ENCODE results near the gene NFU1.

NFU1 gene

DNA sequence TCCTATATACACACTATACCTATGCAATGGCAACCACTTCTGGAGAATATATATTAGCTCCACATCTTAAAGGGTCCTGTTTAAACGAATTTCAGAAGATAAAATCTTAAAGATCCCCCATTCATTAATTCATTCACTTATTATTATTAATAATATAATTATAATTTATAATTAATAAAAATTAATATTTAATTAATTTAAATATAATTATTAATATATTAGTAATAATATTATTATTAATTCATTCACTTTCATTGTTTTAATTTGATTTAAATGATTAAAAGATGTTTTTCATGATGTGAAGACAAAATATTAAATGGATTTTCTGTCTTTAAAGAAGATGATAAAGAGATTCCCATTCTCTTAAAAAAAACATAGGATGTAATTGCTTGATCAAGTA is 21.1 kb downstream of the NFU1 start:
- Histone ChIP-seq H3K4me3 (ENCODE audit: low read depth in 1 of 2, low read length in 2 of 2) (no peak overlapping the region), H3K27ac (ENCODE audit: low read depth, low read length) (no peak overlapping the region), H3K9me3 (ENCODE audit: low read length) (no peaks in the 10 kb centered on the region), H3K36me3 (ENCODE audit: insufficient read depth, low read length) (peaks cover 21% of the 10 kb centered on the region), H3K4me1 (ENCODE audit: insufficient read depth, low read length) (no peaks in the 10 kb centered on the region), H3K9ac (ENCODE audit: low read length) (no peak overlapping the region), H3K27me3 (ENCODE audit: control insufficient read depth in 1 of 2, insufficient read depth in 2 of 2, low read length in 2 of 2) (no peaks in the 10 kb centered on the region)

DNA sequence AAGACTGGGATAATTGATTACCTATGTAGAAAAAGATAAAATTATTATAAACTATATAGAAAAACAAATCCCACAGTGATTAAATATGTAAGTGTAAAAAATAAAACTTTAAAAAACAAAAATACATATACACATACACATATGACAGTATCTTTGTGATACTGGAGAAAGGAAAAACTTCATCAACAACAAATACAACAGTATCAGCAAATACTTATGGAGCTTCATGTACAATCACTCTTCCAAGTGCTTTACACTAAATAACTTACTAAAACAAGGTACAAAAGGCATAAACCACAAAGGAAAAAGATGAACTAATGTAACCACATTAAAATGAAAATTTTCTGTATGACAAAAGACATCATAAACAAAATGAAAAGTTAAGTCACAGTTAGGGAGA is 26.1 kb downstream of the NFU1 start:
- Histone ChIP-seq H3K27ac (ENCODE audit: low read depth, low read length) (no peak overlapping the region), H3K36me3 (ENCODE audit: insufficient read depth, low read length) (peaks cover 15% of the 10 kb centered on the region), H3K9ac (ENCODE audit: low read length) (no peak overlapping the region), H3K9me3 (ENCODE audit: low read length) (no peaks in the 10 kb centered on the region), H3K27me3 (ENCODE audit: control insufficient read depth in 1 of 2, insufficient read depth in 2 of 2, low read length in 2 of 2) (no peaks in the 10 kb centered on the region), H3K4me3 (ENCODE audit: low read depth in 1 of 2, low read length in 2 of 2) (no peak overlapping the region), H3K4me1 (ENCODE audit: insufficient read depth, low read length) (no peaks in the 10 kb centered on the region)

DNA sequence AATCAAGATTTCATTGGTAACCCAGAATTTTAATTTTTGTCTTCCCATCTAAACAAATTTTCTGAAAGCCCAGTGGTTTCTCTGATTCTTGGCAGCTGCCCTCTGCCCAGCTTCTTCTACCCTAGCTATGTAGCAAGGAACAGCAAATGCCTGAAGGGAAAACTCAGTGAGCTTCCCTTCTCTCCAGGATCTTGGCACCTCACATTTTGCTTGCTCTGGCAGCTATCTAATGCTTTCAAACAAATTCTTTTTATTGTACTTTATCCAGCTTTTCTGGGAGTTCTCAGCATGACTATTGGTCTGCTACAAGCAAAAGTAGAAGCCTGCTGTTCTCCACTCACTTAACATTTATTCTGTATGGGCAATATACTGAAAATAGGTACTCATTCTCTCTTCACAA is 31.9 kb downstream of the NFU1 start:
- H3K9me3 ChIP-seq (ENCODE audit: low read length), result peaks cover 6% of the 10 kb centered on the region
- no peak overlapping the region for H3K4me3 ChIP-seq (ENCODE audit: low read depth in 1 of 2, low read length in 2 of 2)
- no peak overlapping the region for H3K9ac ChIP-seq (ENCODE audit: low read length)
- no peaks in the 10 kb centered on the region for H3K27me3 ChIP-seq (ENCODE audit: control insufficient read depth in 1 of 2, insufficient read depth in 2 of 2, low read length in 2 of 2)
- H3K36me3 ChIP-seq (ENCODE audit: insufficient read depth, low read length), result peaks cover 25% of the 10 kb centered on the region
- no peaks in the 10 kb centered on the region for H3K4me1 ChIP-seq (ENCODE audit: insufficient read depth, low read length)
- H3K27ac ChIP-seq (ENCODE audit: low read depth, low read length), result no peak overlapping the region

DNA sequence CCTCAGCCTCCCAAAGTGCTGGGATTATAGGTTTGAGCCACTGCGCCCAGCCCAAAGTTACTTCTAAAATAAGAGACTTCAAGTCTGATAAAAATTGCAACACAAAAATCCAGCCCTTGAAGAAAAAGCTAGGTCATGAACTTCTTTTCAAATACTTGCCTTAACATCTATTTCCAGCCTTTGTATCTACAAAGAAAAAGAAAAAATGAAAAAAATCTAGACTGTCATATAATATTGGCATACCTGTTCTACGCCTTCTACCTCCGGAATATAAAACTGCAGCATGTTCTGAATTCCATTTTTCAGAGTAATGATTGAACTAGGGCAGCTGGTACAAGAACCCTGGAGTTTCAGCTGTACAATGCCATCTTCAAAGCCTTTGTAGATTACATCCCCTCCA is 37.1 kb downstream of the NFU1 start:
- Histone ChIP-seq H3K9me3 (ENCODE audit: low read length) (peaks cover 6% of the 10 kb centered on the region), H3K4me1 (ENCODE audit: insufficient read depth, low read length) (no peaks in the 10 kb centered on the region), H3K4me3 (ENCODE audit: low read depth in 1 of 2, low read length in 2 of 2) (no peak overlapping the region), H3K9ac (ENCODE audit: low read length) (no peak overlapping the region), H3K36me3 (ENCODE audit: insufficient read depth, low read length) (peaks cover 33% of the 10 kb centered on the region), H3K27ac (ENCODE audit: low read depth, low read length) (no peak overlapping the region), H3K27me3 (ENCODE audit: control insufficient read depth in 1 of 2, insufficient read depth in 2 of 2, low read length in 2 of 2) (no peaks in the 10 kb centered on the region)

DNA sequence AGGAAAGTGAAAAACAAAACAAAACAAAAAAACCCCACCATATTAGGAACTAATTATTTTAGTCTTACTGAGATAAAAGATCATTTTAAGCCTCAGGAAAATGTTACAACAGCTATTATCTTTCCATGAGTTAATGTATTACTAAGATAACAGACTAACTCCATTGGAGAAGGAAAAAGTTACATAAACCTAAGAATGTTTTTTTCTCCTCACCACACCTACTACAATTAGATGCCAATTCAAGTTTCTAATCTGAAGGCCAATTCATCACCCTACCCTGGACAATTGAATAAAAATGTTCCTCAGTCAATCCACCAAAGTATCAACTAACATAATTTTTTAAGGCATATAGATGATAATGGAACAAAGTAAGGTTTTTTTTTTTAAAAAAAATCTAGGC is 40.0 kb downstream of the NFU1 start:
- peaks cover 25% of the 10 kb centered on the region for H3K36me3 ChIP-seq (ENCODE audit: insufficient read depth, low read length)

DNA sequence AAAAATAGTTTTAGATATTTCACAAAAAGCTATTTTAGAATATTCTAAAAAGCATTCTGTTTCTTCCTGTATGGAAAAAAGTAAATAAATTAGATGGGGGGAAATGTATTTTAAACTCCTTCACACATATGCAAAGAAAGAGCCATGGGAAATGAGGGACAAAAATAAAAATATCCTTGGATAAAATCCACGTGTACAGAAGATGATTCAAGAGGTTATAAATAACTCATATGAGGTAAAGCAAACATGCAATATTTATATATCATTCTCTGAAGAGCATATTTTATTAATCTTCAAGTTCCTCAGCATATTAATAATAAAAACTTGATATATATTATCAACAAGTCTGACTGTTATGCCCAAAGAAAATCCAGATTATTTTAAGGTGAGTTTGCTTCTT is 41.4 kb downstream of the NFU1 start:
- Histone ChIP-seq H3K4me3 (ENCODE audit: low read depth in 1 of 2, low read length in 2 of 2) (no peak overlapping the region), H3K4me1 (ENCODE audit: insufficient read depth, low read length) (no peaks in the 10 kb centered on the region), H3K27me3 (ENCODE audit: control insufficient read depth in 1 of 2, insufficient read depth in 2 of 2, low read length in 2 of 2) (no peaks in the 10 kb centered on the region), H3K9me3 (ENCODE audit: low read length) (no peaks in the 10 kb centered on the region), H3K27ac (ENCODE audit: low read depth, low read length) (no peak overlapping the region), H3K36me3 (ENCODE audit: insufficient read depth, low read length) (peaks cover 25% of the 10 kb centered on the region), H3K9ac (ENCODE audit: low read length) (no peak overlapping the region)

More for the DNA sequence above, 40.0 kb downstream of the NFU1 start:
- Histone ChIP-seq H3K9ac (ENCODE audit: low read length) (no peak overlapping the region), H3K4me3 (ENCODE audit: low read depth in 1 of 2, low read length in 2 of 2) (no peak overlapping the region), H3K27me3 (ENCODE audit: control insufficient read depth in 1 of 2, insufficient read depth in 2 of 2, low read length in 2 of 2) (no peaks in the 10 kb centered on the region), H3K27ac (ENCODE audit: low read depth, low read length) (no peak overlapping the region), H3K9me3 (ENCODE audit: low read length) (no peaks in the 10 kb centered on the region), H3K4me1 (ENCODE audit: insufficient read depth, low read length) (no peaks in the 10 kb centered on the region)

DNA sequence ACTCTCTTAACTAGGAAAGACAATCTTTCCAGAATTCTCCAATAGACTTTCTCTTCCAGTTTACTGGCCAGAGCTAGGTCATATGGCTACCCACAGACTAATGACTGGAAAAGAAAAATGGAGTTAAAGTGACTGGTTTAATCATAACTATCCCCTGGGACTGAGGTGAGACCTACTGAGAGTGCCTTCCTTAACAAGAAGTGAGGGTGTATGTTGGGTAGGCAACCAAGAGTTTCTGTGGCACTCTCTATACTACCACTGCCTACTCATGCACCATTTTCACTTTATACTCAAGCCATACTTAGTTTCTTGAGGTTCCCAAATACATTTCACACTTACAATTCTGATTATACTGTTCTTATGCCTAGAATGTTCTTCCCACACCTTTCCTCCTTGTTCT is 43.3 kb downstream of the NFU1 start:
- no peaks in the 10 kb centered on the region for H3K4me1 ChIP-seq (ENCODE audit: insufficient read depth, low read length)
- H3K9ac ChIP-seq (ENCODE audit: low read length), result no peak overlapping the region
- no peaks in the 10 kb centered on the region for H3K9me3 ChIP-seq (ENCODE audit: low read length)
- no peaks in the 10 kb centered on the region for H3K27me3 ChIP-seq (ENCODE audit: control insufficient read depth in 1 of 2, insufficient read depth in 2 of 2, low read length in 2 of 2)
- H3K27ac ChIP-seq (ENCODE audit: low read depth, low read length), result no peak overlapping the region
- H3K4me3 ChIP-seq (ENCODE audit: low read depth in 1 of 2, low read length in 2 of 2), result no peak overlapping the region
- H3K36me3 ChIP-seq (ENCODE audit: insufficient read depth, low read length), result peaks cover 11% of the 10 kb centered on the region

DNA sequence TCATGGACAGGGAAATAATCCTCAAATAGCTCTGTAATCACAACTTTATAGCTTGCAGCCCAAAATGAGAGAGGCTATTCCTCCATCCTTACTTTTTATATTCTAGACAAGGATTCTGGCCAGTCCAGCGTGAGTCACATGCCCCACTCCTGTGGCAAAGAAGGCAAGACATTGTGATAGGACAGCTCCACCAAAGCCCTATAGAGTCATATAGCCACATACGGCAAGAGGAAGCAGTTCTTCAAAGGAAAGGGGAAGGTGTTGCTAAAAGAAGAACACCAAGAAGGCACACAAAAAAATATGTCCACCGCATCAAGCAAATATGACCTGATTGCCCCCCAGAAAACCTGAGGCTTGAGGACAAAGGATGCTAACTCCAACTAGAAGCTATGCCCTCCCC is 46.8 kb downstream of the NFU1 start:
- no peaks in the 10 kb centered on the region for H3K27me3 ChIP-seq (ENCODE audit: control insufficient read depth in 1 of 2, insufficient read depth in 2 of 2, low read length in 2 of 2)
- no peaks in the 10 kb centered on the region for H3K36me3 ChIP-seq (ENCODE audit: insufficient read depth, low read length)
- H3K27ac ChIP-seq (ENCODE audit: low read depth, low read length), result no peak overlapping the region
- no peak overlapping the region for H3K9ac ChIP-seq (ENCODE audit: low read length)
- H3K9me3 ChIP-seq (ENCODE audit: low read length), result no peaks in the 10 kb centered on the region
- no peak overlapping the region for H3K4me3 ChIP-seq (ENCODE audit: low read depth in 1 of 2, low read length in 2 of 2)
- H3K4me1 ChIP-seq (ENCODE audit: insufficient read depth, low read length), result peaks cover 12% of the 10 kb centered on the region

DNA sequence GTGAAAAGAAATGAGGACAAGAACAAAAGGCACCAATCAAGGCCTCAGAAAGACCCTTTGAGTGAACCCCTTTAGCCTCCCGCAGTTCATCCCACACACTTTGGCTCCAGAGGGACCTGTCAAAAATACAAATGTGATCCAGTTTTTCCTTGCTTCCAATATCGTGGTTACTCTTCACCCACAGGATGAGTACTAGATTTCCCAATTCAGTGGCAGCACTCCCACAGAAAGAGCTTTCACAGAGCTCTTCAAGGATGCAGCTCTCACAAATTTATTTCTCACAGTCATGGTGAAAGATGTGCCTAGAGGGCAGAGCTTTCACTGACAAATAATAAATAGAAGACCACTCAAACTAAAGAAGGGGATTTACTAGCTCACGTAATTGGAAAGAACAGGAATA is 47.2 kb downstream of the NFU1 start:
- Histone ChIP-seq H3K9ac (ENCODE audit: low read length) (no peak overlapping the region), H3K27ac (ENCODE audit: low read depth, low read length) (no peak overlapping the region)

DNA sequence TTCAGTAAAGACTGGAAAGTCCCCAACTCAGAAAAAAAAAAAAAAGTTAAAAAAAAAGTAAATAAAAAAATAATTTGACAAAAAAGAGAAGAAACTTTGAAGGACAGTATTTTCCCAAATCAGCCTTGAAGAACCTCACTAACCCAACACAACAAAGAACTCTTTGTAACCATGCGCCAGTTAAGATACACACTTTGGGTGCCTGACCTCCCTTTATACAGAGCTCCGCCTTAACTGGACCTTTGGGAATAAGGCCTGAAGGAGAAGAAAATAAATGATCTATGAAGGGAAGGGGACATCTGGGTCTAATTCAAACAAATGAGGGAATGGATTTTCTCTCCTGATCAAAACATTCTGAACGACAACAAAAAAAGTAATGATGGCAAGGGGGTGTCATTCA is 48.0 kb downstream of the NFU1 start:
- H3K27me3 ChIP-seq (ENCODE audit: control insufficient read depth in 1 of 2, insufficient read depth in 2 of 2, low read length in 2 of 2), result no peaks in the 10 kb centered on the region
- no peak overlapping the region for H3K9ac ChIP-seq (ENCODE audit: low read length)
- H3K36me3 ChIP-seq (ENCODE audit: insufficient read depth, low read length), result no peaks in the 10 kb centered on the region
- H3K27ac ChIP-seq (ENCODE audit: low read depth, low read length), result no peak overlapping the region
- no peaks in the 10 kb centered on the region for H3K9me3 ChIP-seq (ENCODE audit: low read length)
- no peak overlapping the region for H3K4me3 ChIP-seq (ENCODE audit: low read depth in 1 of 2, low read length in 2 of 2)
- peaks cover 12% of the 10 kb centered on the region for H3K4me1 ChIP-seq (ENCODE audit: insufficient read depth, low read length)

More for the DNA sequence above, 47.2 kb downstream of the NFU1 start:
- Histone ChIP-seq H3K36me3 (ENCODE audit: insufficient read depth, low read length) (no peaks in the 10 kb centered on the region), H3K4me1 (ENCODE audit: insufficient read depth, low read length) (peaks cover 12% of the 10 kb centered on the region), H3K27me3 (ENCODE audit: control insufficient read depth in 1 of 2, insufficient read depth in 2 of 2, low read length in 2 of 2) (no peaks in the 10 kb centered on the region), H3K9me3 (ENCODE audit: low read length) (no peaks in the 10 kb centered on the region), H3K4me3 (ENCODE audit: low read depth in 1 of 2, low read length in 2 of 2) (no peak overlapping the region)

DNA sequence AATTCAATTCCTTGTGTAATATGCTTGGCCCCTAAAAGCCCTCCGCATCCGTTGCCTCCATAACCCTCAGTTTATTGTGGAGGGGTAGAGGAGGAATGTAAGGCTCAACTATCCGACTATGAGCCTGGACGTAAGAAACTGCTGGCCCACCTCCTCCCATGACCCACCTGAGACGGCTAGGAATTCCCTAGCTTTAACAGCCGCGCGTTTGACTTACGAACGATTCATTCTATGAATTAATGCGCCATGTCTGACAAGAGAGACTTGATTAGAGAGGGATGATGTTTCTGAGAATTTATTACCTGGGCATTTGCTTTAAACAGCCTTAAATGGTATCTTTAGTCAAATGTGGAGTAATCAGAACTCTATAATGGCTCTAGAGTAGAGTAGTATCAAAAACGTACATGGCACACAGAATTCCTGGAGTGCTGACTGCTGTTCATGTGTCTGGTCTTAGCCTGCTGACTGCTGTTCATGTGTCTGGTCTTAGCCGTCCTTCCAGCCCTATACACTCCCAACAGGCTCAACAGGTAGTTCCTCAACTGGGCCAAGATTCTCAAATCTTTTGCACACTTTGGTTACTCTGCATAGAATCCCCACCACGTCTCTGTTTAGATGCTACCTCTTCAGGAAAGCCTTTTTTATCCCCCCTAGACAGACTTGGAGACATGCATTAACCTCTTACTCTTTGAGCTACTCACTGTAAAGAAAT is 49.3 kb downstream of the NFU1 start:
- Histone ChIP-seq H3K4me3 (ENCODE audit: low read depth in 1 of 2, low read length in 2 of 2) (peak overlapping the region; percentile 66 to 90), H3K27me3 (ENCODE audit: control insufficient read depth in 1 of 2, insufficient read depth in 2 of 2, low read length in 2 of 2) (no peaks in the 10 kb centered on the region), H3K4me1 (ENCODE audit: insufficient read depth, low read length) (peaks cover 12% of the 10 kb centered on the region), H3K9me3 (ENCODE audit: low read length) (no peaks in the 10 kb centered on the region), H3K9ac (ENCODE audit: low read length) (peak overlapping the region; percentile 25), H3K27ac (ENCODE audit: low read depth, low read length) (peak overlapping the region; percentile 76), H3K36me3 (ENCODE audit: insufficient read depth, low read length) (no peaks in the 10 kb centered on the region)

All from muscle layer of colon (tissue), 2 donors.